ENCODE results near the gene ZNF543. TPM values are rescaled to one million over a fixed set of nuclear protein-coding genes. Genes with fewer than 3 reads are reported as not detected.

Gene ZNF543
- total RNA-seq, 3 donors from 2014 or later, result 6.7 to 14.8 (median 8.5) TPM

- peaks cover 38 to 67% of the 10 kb centered on the region in 2 donors for H3K9me3 ChIP-seq
- no peak overlapping the region for H3K27ac ChIP-seq
- no peaks in the 10 kb centered on the region for H3K4me1 ChIP-seq
- H3K36me3 ChIP-seq, result peaks cover 18% of the 10 kb centered on the region
- DNase-seq (ENCODE audit: low spot score in 2 of 2), result no peak
- TF ChIP-seq POLR2AphosphoS5 (IDR thresholded peaks at IDR 0.05) (no peak), CTCF (IDR thresholded peaks at IDR 0.05) (no peak), POLR2A (IDR thresholded peaks at IDR 0.05) (no peak)
- intact Hi-C loops (cut with DNase I; ENCODE audit: low total_unique reads), result no loop called here
- H3K4me3 ChIP-seq, result no peak overlapping the region
- no peaks in the 10 kb centered on the region for H3K27me3 ChIP-seq
Measured at GRCh38 chr19:57288373-57288772, 31.9 kb upstream of the ZNF543 start.

DNA sequence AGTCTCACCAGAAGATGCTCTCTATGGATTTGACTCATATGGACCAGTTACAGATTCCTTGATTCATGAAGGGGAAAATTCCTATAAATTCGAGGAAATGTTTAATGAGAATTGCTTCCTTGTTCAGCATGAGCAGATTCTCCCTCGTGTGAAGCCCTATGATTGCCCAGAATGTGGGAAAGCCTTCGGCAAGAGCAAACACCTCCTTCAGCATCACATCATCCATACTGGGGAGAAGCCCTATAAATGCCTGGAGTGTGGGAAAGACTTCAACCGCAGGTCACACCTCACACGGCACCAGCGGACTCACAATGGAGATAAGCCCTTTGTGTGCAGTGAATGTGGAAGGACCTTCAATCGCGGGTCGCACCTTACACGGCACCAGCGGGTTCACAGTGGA lies 29.3 kb upstream of the ZNF543 start:
- DNase-seq (ENCODE audit: low spot score in 2 of 2), result no peak
- Histone ChIP-seq H3K27ac (no peak overlapping the region), H3K4me1 (no peaks in the 10 kb centered on the region), H3K27me3 (no peaks in the 10 kb centered on the region), H3K9me3 (peaks cover 58 to 64% of the 10 kb centered on the region in 2 donors), H3K36me3 (peaks cover 22% of the 10 kb centered on the region), H3K4me3 (peak overlapping the region in 1 of 3 donors; percentile 23)
- intact Hi-C loops (cut with DNase I; ENCODE audit: low total_unique reads), result no loop called here
- no peak for TF ChIP-seq POLR2AphosphoS5 (IDR thresholded peaks at IDR 0.05)
- TF ChIP-seq POLR2A (IDR thresholded peaks at IDR 0.05), result no peak
- no peak for TF ChIP-seq CTCF (IDR thresholded peaks at IDR 0.05)

GRCh38 chr19:57292547-57292946 lies 27.7 kb upstream of the ZNF543 start:
- H3K4me3 ChIP-seq, result no peak overlapping the region
- H3K4me1 ChIP-seq, result no peaks in the 10 kb centered on the region
- H3K27ac ChIP-seq, result no peak overlapping the region
- peaks cover 22% of the 10 kb centered on the region for H3K36me3 ChIP-seq
- TF ChIP-seq POLR2A (IDR thresholded peaks at IDR 0.05) (no peak), CTCF (IDR thresholded peaks at IDR 0.05) (no peak), POLR2AphosphoS5 (IDR thresholded peaks at IDR 0.05) (no peak)
- intact Hi-C loops (cut with DNase I; ENCODE audit: low total_unique reads), result no loop called here
- no peak for DNase-seq (ENCODE audit: low spot score in 2 of 2)
- no peaks in the 10 kb centered on the region for H3K27me3 ChIP-seq
- H3K9me3 ChIP-seq, result peaks cover 55 to 58% of the 10 kb centered on the region in 2 donors

DNA sequence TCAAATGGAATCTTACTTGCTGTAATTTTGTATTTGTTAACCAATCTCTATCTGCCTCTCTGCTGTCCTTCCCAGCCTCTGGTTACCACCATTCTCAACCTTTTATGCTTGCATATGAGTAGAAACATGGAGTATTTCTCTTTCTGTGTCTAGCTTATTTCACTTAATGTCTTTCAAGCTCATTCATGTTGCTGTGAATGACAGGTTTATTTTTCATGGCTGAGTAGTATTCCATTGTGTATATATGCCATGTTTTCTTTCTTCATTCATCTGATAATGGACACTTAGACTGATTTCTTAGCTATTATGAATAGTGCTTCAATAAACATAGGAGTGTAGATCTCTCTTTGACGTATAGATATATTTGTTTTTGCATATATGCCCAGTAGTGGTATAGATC lies 26.6 kb upstream of the ZNF543 start:
- intact Hi-C loops (cut with DNase I; ENCODE audit: low total_unique reads), result no loop called here
- Histone ChIP-seq H3K9me3 (peaks cover 47 to 58% of the 10 kb centered on the region in 2 donors), H3K4me3 (no peak overlapping the region), H3K27ac (no peak overlapping the region), H3K27me3 (no peaks in the 10 kb centered on the region), H3K36me3 (peaks cover 22% of the 10 kb centered on the region), H3K4me1 (no peaks in the 10 kb centered on the region)
- DNase-seq (ENCODE audit: low spot score in 2 of 2), result no peak
- TF ChIP-seq POLR2A (IDR thresholded peaks at IDR 0.05), result no peak
- no peak for TF ChIP-seq POLR2AphosphoS5 (IDR thresholded peaks at IDR 0.05)
- TF ChIP-seq CTCF (IDR thresholded peaks at IDR 0.05), result no peak

DNA sequence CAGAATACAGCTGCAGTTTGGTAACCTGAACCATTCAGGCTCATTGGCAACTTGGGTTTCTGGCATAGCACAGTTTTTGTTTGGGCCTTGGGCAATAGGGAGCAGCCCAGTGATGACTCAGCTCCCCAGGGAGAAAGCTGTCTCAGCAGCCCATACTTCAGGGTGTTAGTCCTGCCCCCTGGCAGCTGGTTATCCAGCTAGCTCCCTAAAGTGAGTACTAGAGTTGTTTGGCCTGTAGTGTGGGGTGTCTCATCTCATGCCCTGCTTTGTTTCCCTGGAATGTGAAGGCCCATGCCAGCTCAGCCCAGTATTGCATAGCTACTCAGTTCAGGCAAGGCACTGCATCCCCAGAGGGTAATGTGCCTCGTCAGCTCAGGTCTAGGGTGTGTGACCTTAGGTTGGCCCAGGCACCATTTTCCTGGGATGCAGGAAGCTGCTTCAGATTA lies 18.2 kb upstream of the ZNF543 start:
- Histone ChIP-seq H3K4me1 (no peaks in the 10 kb centered on the region), H3K4me3 (no peak overlapping the region), H3K36me3 (no peaks in the 10 kb centered on the region), H3K27ac (peak overlapping the region; percentile 30 to 61), H3K9me3 (peaks cover 0 to 21% of the 10 kb centered on the region in 2 donors), H3K27me3 (no peaks in the 10 kb centered on the region)
- intact Hi-C loops (cut with DNase I; ENCODE audit: low total_unique reads), result no loop called here
- TF ChIP-seq CTCF (IDR thresholded peaks at IDR 0.05), result peak in 1 of 3 donors; percentile 9
- peak in 1 of 3 donors; percentile 29 for TF ChIP-seq POLR2AphosphoS5 (IDR thresholded peaks at IDR 0.05)
- no peak for TF ChIP-seq POLR2A (IDR thresholded peaks at IDR 0.05)
- DNase-seq (ENCODE audit: low spot score in 2 of 2), result peak in 1 of 2 donors; percentile 78

Measured in breast epithelium (tissue), 4 donors.